NB4 (cell line): Measurements from ENCODE around the gene LRWD1.

ENCODE experiments used
- DNase-seq: peaks from one replicate; pipeline ENCODE4 v3.0.0; 2010; ENCODE audit warnings: low read depth
- H3K4me3 ChIP-seq: one replicate; pipeline ENCODE4 v1.5.1; 2011; ENCODE audit warnings: mild to moderate bottlenecking, low read depth, low read length, moderate library complexity
- MYC ChIP-seq: IDR thresholded peaks from 2 replicates; pipeline ENCODE4 v1.6.1; 2011; ENCODE audit warnings: low read depth, low read length
- POLR2A ChIP-seq: IDR thresholded peaks from 2 replicates; pipeline ENCODE4 v1.6.1; 2011; ENCODE audit warnings: mild to moderate bottlenecking; ENCODE audit not compliant: insufficient read length; ENCODE audit errors: extremely low read depth
- TF ChIP-seq, protein P1 (sequence below): IDR thresholded peaks from 2 replicates; pipeline ENCODE4 v1.6.1; 2011; ENCODE audit warnings: low read depth, low read length
- TF ChIP-seq, protein P2 (sequence below): IDR thresholded peaks from one replicate; pipeline ENCODE4 v1.5.1; 2012; ENCODE audit warnings: low read depth, low read length

Gene LRWD1

GRCh38 chr7:102436118-102436517, 28.7 kb upstream of the LRWD1 start:
- no peak for DNase-seq
- no peak for TF ChIP-seq MYC
- H3K4me3 ChIP-seq = no peak overlapping the region

DNA sequence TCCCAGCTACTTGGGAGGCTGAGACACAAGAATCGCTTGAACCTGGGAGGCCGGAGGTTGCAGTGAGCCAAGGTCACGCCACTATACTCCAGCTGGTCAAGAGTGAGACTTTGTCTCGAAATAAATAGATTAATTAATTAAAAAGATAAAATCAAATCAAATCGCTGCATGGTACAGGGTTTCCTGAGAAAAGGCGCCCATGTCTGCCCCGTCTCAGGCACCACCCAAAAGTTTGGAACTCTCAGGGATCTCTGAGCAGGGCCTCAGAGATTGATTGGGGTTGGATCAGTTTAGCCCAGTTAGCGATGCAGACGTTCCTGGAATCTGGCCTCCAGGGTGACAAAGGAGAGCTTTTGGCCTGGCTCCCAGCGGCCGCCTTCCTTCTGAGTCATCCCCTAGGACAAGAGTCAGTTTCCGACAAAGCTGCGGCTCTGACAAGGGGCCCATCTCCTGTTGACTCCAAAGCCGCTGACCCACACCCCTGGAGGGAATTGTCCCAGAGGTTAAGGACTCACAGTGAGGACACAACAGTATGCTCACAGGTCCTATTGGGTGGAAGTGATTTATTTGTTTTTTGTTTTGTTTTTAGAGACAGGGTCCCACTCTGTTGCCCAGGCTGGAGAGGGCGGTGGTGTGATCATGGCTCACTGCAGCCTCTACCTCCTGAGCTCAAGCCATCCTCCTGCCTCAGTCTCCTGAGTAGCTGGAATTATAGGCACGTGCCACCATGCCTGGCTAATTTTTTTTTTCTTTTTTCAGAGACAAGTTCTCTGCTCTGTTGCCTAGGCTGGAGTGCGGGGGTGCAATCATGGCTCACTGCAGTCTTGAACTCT, 24.6 kb upstream of the LRWD1 start:
- TF ChIP-seq, protein P1, sequence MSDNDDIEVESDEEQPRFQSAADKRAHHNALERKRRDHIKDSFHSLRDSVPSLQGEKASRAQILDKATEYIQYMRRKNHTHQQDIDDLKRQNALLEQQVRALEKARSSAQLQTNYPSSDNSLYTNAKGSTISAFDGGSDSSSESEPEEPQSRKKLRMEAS = no peak
- TF ChIP-seq POLR2A (no peak), MYC (no peak)
- TF ChIP-seq, protein P2, sequence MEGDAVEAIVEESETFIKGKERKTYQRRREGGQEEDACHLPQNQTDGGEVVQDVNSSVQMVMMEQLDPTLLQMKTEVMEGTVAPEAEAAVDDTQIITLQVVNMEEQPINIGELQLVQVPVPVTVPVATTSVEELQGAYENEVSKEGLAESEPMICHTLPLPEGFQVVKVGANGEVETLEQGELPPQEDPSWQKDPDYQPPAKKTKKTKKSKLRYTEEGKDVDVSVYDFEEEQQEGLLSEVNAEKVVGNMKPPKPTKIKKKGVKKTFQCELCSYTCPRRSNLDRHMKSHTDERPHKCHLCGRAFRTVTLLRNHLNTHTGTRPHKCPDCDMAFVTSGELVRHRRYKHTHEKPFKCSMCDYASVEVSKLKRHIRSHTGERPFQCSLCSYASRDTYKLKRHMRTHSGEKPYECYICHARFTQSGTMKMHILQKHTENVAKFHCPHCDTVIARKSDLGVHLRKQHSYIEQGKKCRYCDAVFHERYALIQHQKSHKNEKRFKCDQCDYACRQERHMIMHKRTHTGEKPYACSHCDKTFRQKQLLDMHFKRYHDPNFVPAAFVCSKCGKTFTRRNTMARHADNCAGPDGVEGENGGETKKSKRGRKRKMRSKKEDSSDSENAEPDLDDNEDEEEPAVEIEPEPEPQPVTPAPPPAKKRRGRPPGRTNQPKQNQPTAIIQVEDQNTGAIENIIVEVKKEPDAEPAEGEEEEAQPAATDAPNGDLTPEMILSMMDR = no peak
- H3K4me3 ChIP-seq = no peak overlapping the region
- no peak for DNase-seq

- TF ChIP-seq MYC (no peak), POLR2A (no peak)
- TF ChIP-seq, protein P1 = no peak
- TF ChIP-seq, protein P2 = no peak
- no peak overlapping the region for H3K4me3 ChIP-seq
- no peak for DNase-seq
Observed at GRCh38 chr7:102444961-102445673, 19.7 kb upstream of the LRWD1 start.

DNA sequence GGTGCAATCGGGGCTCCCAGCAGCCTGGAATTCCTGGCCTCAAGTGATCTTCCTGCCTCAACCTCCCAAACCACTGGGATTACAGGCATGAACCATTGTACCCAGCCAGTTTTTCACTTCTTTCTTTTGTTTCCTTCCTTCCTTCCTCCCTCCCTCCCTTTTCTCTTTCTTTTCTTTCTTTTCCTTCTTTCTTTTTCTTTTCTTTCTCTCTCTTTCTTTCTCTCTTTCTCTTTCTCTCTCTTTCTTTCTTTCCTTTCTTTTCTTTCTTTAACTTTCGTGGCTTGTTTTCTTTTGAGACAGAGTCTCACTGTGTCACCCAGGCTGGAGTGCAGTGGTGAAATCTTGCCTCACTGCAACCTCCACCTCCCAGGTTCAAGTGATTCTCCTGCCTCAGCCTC, 19.1 kb upstream of the LRWD1 start:
- TF ChIP-seq, protein P1 = no peak
- TF ChIP-seq, protein P2 = no peak
- TF ChIP-seq POLR2A (no peak), MYC (no peak)
- no peak overlapping the region for H3K4me3 ChIP-seq
- no peak for DNase-seq

DNA sequence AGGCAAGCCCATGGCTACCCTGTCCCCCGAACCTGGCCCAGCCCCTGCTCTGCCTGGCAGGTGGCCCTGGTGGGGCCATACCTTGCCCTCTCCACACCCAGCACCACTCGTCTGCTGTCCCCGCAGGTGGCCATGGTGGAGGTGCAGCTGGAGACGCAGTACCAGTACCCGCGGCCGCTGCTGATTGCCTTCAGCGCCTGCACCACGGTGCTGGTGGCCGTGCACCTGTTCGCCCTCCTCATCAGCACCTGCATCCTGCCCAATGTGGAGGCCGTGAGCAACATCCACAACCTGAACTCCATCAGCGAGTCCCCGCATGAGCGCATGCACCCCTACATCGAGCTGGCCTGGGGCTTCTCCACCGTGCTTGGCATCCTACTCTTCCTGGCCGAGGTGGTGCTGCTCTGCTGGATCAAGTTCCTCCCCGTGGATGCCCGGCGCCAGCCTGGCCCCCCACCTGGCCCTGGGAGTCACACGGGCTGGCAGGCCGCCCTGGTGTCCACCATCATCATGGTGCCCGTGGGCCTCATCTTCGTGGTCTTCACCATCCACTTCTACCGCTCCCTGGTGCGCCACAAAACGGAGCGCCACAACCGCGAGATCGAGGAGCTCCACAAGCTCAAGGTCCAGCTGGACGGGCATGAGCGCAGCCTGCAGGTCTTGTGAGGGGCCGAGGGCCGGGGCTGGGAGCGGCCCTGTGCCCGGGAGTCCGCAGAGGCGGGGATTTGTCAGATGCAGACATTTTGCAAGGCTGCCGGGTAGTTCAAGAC, 18.2 kb upstream of the LRWD1 start:
- no peak for TF ChIP-seq MYC
- TF ChIP-seq POLR2A = no peak
- TF ChIP-seq, protein P2 = no peak
- TF ChIP-seq, protein P1 = no peak
- DNase-seq = no peak
- H3K4me3 ChIP-seq = no peak overlapping the region
